ENCODE results near the gene CFI. TPM values are rescaled to one million over a fixed set of nuclear protein-coding genes. Genes with fewer than 3 reads are reported as not detected.

CFI gene
- total RNA-seq, 2 donors from 2014 or later, result 4.9 to 28.0 TPM

- 16% methylated on average over 4 of the region's 4 CpGs for WGBS
- H3K4me3 ChIP-seq, result no peak overlapping the region
- no peak overlapping the region for H3K27ac ChIP-seq
- peak; percentile 25 for DNase-seq (ENCODE audit: low spot score)
- no peaks in the 10 kb centered on the region for H3K27me3 ChIP-seq (replicated peaks; ENCODE audit: insufficient read depth)
- H3K9me3 ChIP-seq, result no peaks in the 10 kb centered on the region
- H3K4me1 ChIP-seq (replicated peaks), result no peaks in the 10 kb centered on the region
- no peaks in the 10 kb centered on the region for H3K36me3 ChIP-seq
- intact Hi-C loops (cut with DNase I), result no loop called here
- TF ChIP-seq, protein P1, sequence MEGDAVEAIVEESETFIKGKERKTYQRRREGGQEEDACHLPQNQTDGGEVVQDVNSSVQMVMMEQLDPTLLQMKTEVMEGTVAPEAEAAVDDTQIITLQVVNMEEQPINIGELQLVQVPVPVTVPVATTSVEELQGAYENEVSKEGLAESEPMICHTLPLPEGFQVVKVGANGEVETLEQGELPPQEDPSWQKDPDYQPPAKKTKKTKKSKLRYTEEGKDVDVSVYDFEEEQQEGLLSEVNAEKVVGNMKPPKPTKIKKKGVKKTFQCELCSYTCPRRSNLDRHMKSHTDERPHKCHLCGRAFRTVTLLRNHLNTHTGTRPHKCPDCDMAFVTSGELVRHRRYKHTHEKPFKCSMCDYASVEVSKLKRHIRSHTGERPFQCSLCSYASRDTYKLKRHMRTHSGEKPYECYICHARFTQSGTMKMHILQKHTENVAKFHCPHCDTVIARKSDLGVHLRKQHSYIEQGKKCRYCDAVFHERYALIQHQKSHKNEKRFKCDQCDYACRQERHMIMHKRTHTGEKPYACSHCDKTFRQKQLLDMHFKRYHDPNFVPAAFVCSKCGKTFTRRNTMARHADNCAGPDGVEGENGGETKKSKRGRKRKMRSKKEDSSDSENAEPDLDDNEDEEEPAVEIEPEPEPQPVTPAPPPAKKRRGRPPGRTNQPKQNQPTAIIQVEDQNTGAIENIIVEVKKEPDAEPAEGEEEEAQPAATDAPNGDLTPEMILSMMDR (IDR thresholded peaks at IDR 0.05), result peak in 3 of 4 experiments; percentile 29 to 55 (median 42)
- TF ChIP-seq POLR2AphosphoS5 (IDR thresholded peaks at IDR 0.05) (peak; percentile 8), POLR2A (IDR thresholded peaks at IDR 0.05) (no peak)
These were observed 2.2 kb upstream of the CFI start for GRCh38 chr4:109803924-109804571.

GRCh38 chr4:109801099-109801789, 555 bp downstream of the CFI start:
- H3K4me1 ChIP-seq (replicated peaks), result no peaks in the 10 kb centered on the region
- H3K9me3 ChIP-seq, result no peaks in the 10 kb centered on the region
- no peaks in the 10 kb centered on the region for H3K36me3 ChIP-seq
- no peak for DNase-seq (ENCODE audit: low spot score)
- H3K27ac ChIP-seq, result no peak overlapping the region
- 57% methylated on average over 4 of the region's 4 CpGs for WGBS
- intact Hi-C loops (cut with DNase I), result no loop called here
- no peak overlapping the region for H3K4me3 ChIP-seq
- TF ChIP-seq, protein P1 (IDR thresholded peaks at IDR 0.05), result no peak
- TF ChIP-seq POLR2A (IDR thresholded peaks at IDR 0.05), result no peak
- TF ChIP-seq POLR2AphosphoS5 (IDR thresholded peaks at IDR 0.05), result no peak
- no peaks in the 10 kb centered on the region for H3K27me3 ChIP-seq (replicated peaks; ENCODE audit: insufficient read depth)

- Histone ChIP-seq H3K4me3 (no peak overlapping the region), H3K4me1 (replicated peaks) (no peaks in the 10 kb centered on the region), H3K27ac (no peak overlapping the region), H3K27me3 (replicated peaks; ENCODE audit: insufficient read depth) (no peaks in the 10 kb centered on the region), H3K36me3 (no peaks in the 10 kb centered on the region), H3K9me3 (no peaks in the 10 kb centered on the region)
- intact Hi-C loops (cut with DNase I), result no loop called here
- TF ChIP-seq POLR2AphosphoS5 (IDR thresholded peaks at IDR 0.05) (no peak), POLR2A (IDR thresholded peaks at IDR 0.05) (no peak)
- TF ChIP-seq, protein P1 (IDR thresholded peaks at IDR 0.05), result no peak
- no peak for DNase-seq (ENCODE audit: low spot score)
These were observed 2.9 kb downstream of the CFI start for GRCh38 chr4:109798866-109799265.

- H3K36me3 ChIP-seq, result no peaks in the 10 kb centered on the region
- H3K9me3 ChIP-seq, result no peaks in the 10 kb centered on the region
- WGBS, result 96% methylated on average over 5 of the region's 6 CpGs
- no peaks in the 10 kb centered on the region for H3K27me3 ChIP-seq (replicated peaks; ENCODE audit: insufficient read depth)
- no peak overlapping the region for H3K4me3 ChIP-seq
- intact Hi-C loops (cut with DNase I), result no loop called here
- TF ChIP-seq POLR2AphosphoS5 (IDR thresholded peaks at IDR 0.05) (no peak), POLR2A (IDR thresholded peaks at IDR 0.05) (no peak)
- TF ChIP-seq, protein P1 (IDR thresholded peaks at IDR 0.05), result no peak
- DNase-seq (ENCODE audit: low spot score), result no peak
- no peak overlapping the region for H3K27ac ChIP-seq
- H3K4me1 ChIP-seq (replicated peaks), result no peaks in the 10 kb centered on the region
These were observed 6.7 kb downstream of the CFI start for GRCh38 chr4:109795059-109795458.

DNA sequence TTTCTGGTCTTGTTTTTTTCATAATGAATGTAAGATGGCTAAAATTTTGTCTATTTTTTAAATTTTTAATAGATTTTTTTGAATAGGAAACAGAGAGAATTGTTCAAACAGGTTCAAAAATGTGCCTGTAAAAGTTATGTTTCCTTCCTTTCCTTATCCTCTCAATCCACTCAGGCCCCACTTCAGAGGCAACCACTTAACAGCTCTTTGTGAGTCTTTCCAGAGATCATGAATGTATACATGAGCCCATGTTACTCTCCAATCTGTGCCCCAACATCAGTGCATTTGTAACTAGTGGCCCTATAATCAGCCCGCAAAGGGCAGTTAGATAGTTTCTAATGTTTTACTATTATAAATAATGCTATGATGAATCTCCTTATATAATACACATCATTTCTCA, 14.0 kb downstream of the CFI start:
- DNase-seq (ENCODE audit: low spot score), result no peak
- Histone ChIP-seq H3K9me3 (no peaks in the 10 kb centered on the region), H3K27ac (no peak overlapping the region), H3K36me3 (no peaks in the 10 kb centered on the region), H3K27me3 (replicated peaks; ENCODE audit: insufficient read depth) (no peaks in the 10 kb centered on the region), H3K4me3 (no peak overlapping the region), H3K4me1 (replicated peaks) (no peaks in the 10 kb centered on the region)
- TF ChIP-seq, protein P1 (IDR thresholded peaks at IDR 0.05), result no peak
- no peak for TF ChIP-seq POLR2AphosphoS5 (IDR thresholded peaks at IDR 0.05)
- no peak for TF ChIP-seq POLR2A (IDR thresholded peaks at IDR 0.05)
- intact Hi-C loops (cut with DNase I), result no loop called here
- 97% methylated on average over 1 of the region's 1 CpG for WGBS
